Skeletal muscle tissue (tissue), 4 donors: ENCODE data around the gene NSUN6. TPM values are rescaled to one million over a fixed set of nuclear protein-coding genes. Genes with fewer than 3 reads are reported as not detected.

Experiments used
- H3K27ac ChIP-seq: one replicate; pipeline ENCODE4 v1.7.0; 2013; ENCODE audit warnings: mild to moderate bottlenecking, low read depth, low read length, inconsistent platforms
- H3K27me3 ChIP-seq, 3 donors: one replicate each; pipeline ENCODE4 v1.7.0; 2013; ENCODE audit warnings: low read length in 3 of 3; ENCODE audit not compliant: control insufficient read depth in 3 of 3, insufficient read depth in 3 of 3
- H3K36me3 ChIP-seq, 3 donors: one replicate each; pipeline ENCODE4 v1.7.0; 2013; ENCODE audit warnings: low read length in 3 of 3; ENCODE audit not compliant: control insufficient read depth in 3 of 3, insufficient read depth in 3 of 3
- H3K4me1 ChIP-seq, 3 donors: one replicate each; pipeline ENCODE4 v1.7.0; 2013; ENCODE audit warnings: low read length in 3 of 3, mild to moderate bottlenecking in 3 of 3; ENCODE audit not compliant: control insufficient read depth in 3 of 3, insufficient read depth in 3 of 3
- H3K4me3 ChIP-seq, 3 donors: one replicate each; pipeline ENCODE4 v1.7.0; 2013; ENCODE audit warnings: low read length in 3 of 3
- H3K9ac ChIP-seq, 3 donors: one replicate each; pipeline ENCODE4 v1.7.0; 2013; ENCODE audit warnings: low read length in 3 of 3, mild to moderate bottlenecking in 3 of 3, moderate library complexity in 2 of 3, low read depth in 1 of 3
- H3K9me3 ChIP-seq, 3 donors: one replicate each; pipeline ENCODE4 v1.7.0; 2013; ENCODE audit warnings: low read length in 3 of 3; ENCODE audit not compliant: control insufficient read depth in 3 of 3
- total RNA-seq: library from RNA; depleted of rRNA; stranded (reverse); fragments of >200 nt; gene quantifications from one replicate; pipeline ENCODE4 v1.2.3, GENCODE V29; 2014
- donor health status: Osteomylitis.

NSUN6 gene
- total RNA-seq, 1 donor from 2014 or later = 14.6 TPM

DNA sequence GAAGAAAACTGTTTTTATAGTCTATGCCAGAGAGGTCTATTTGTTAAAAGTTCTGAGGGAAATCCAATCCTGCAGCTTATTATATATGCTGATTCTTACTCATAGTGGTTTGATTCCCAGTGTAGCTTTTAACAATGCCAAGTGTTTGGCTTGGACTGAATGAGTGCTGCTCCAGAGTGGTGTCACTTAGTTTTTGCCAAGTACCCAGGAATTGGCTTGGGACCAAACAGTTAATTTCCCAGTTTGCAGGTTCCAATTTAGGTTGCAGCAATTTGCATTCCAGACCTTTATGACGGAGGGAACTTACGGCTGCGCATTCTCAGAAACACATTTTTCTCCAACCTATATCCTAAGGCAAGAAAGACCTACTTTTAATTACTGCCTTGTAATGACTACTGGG lies 32.4 kb downstream of the NSUN6 start:
- no peak overlapping the region for H3K27ac ChIP-seq
- peaks cover 0 to 4% (median 3%) of the 10 kb centered on the region in 3 donors for H3K36me3 ChIP-seq
- no peak overlapping the region for H3K9ac ChIP-seq
- H3K9me3 ChIP-seq = no peaks in the 10 kb centered on the region
- no peak overlapping the region for H3K4me3 ChIP-seq
- no peaks in the 10 kb centered on the region for H3K4me1 ChIP-seq
- H3K27me3 ChIP-seq = no peaks in the 10 kb centered on the region

DNA sequence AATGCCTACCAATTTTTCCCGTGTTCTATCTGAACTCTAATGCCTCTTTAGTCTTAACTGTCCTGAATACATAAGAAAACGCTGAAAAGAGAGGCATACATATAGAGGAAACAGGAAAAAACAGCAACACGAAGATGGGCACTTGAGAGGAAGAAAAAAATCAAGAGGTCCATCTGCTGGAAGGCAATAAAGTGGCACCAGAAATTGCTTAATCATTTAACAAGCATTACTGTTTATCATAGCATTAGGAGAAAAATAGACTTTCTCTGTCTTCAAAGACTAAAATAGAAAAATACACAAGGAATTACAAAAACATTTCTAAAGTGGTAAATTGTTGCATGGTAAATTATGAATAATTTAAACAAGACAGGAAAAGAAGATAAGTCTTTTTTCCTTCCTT lies 35.0 kb downstream of the NSUN6 start:
- Histone ChIP-seq H3K4me3 (no peak overlapping the region), H3K36me3 (peaks cover 5 to 9% (median 6%) of the 10 kb centered on the region in 3 donors), H3K9me3 (no peaks in the 10 kb centered on the region), H3K9ac (no peak overlapping the region), H3K27me3 (no peaks in the 10 kb centered on the region), H3K4me1 (no peaks in the 10 kb centered on the region), H3K27ac (no peak overlapping the region)

DNA sequence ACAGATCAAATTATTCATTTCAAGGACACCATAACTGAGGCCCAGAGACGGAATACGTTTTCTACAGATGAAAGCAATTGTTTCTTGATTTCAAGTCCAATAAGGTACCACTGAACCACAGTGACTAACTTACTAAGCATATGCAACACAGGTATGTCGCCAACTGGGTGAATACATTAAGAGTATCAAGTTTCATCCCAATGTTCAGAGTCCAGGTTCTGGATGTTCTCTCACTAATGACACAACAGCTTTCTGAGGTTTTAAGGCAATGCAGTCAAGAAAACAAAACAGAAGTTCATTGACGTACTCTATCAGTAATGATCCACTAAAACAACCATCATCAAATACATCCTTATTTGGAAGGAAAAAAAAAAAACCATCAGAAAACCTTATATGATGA lies 35.8 kb downstream of the NSUN6 start:
- Histone ChIP-seq H3K9me3 (no peaks in the 10 kb centered on the region), H3K4me3 (no peak overlapping the region), H3K36me3 (peaks cover 5 to 6% (median 6%) of the 10 kb centered on the region in 3 donors), H3K9ac (no peak overlapping the region), H3K27me3 (no peaks in the 10 kb centered on the region), H3K4me1 (no peaks in the 10 kb centered on the region), H3K27ac (no peak overlapping the region)

DNA sequence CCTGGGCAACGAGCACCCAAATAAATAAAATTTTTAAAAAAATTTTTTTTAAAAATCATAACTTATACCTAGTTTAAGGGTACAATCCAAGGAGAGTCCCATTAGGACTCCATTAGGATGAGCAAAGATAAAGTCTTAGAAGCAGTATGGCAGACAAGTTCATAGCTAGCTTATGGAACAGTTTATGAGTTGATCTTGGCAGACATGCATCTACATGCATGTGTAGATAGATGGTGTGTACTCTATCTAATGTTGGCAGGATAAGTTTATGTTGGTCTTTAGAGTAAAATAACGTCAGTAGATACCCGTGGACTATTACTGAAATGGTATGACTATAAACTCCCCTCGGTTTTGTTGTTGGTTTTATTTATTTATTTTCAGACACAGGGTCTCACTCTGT lies 40.2 kb downstream of the NSUN6 start:
- Histone ChIP-seq H3K27ac (no peak overlapping the region), H3K36me3 (peaks cover 5 to 9% (median 6%) of the 10 kb centered on the region in 3 donors), H3K9me3 (no peaks in the 10 kb centered on the region), H3K27me3 (no peaks in the 10 kb centered on the region), H3K9ac (no peak overlapping the region), H3K4me1 (peaks cover 0 to 5% (median 0%) of the 10 kb centered on the region in 3 donors), H3K4me3 (no peak overlapping the region)

DNA sequence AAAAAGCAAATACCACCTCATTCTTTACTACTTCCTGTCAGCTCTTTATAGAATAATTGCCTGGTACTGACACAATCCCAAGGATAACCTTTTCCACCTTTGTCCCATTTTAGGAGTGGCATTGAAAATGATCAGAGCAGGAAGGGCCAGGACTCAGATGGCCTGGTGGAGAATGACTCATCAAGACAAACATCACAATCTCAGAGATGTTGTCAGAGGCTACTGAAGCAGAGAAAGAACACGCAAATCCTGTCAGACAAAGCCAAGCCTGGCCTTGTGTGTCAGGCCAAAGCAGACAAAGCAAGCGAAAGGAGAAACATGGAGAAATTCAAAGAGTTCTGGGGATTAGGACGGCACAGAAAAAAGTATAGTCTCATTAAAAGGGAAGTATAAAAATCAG lies 40.9 kb downstream of the NSUN6 start:
- Histone ChIP-seq H3K27ac (no peak overlapping the region), H3K9ac (no peak overlapping the region), H3K9me3 (no peaks in the 10 kb centered on the region), H3K36me3 (peaks cover 5 to 9% (median 6%) of the 10 kb centered on the region in 3 donors), H3K4me1 (peaks cover 0 to 5% (median 0%) of the 10 kb centered on the region in 3 donors), H3K4me3 (no peak overlapping the region), H3K27me3 (no peaks in the 10 kb centered on the region)

DNA sequence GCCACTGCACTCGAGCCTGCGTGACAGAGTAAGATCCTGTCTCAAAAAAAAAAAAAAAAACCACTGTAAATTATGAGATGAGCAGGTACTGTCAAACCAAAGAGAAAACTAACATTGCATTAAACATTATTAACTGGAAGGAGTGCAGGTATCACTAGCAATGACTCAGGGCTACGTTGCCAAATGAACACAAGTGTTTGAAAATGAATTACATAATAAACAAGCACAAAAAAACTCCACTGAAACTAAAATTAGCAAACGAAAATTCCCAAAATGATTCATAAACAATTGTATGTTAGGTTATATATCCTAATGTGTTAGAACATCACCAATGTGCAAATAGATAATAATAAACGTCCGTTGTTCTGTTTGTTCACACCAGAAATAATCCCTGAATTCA lies 42.8 kb downstream of the NSUN6 start:
- Histone ChIP-seq H3K27ac (no peak overlapping the region), H3K4me1 (peaks cover 0 to 5% (median 0%) of the 10 kb centered on the region in 3 donors), H3K9ac (no peak overlapping the region), H3K36me3 (peaks cover 5 to 9% (median 6%) of the 10 kb centered on the region in 3 donors), H3K9me3 (no peaks in the 10 kb centered on the region), H3K4me3 (no peak overlapping the region), H3K27me3 (no peaks in the 10 kb centered on the region)

DNA sequence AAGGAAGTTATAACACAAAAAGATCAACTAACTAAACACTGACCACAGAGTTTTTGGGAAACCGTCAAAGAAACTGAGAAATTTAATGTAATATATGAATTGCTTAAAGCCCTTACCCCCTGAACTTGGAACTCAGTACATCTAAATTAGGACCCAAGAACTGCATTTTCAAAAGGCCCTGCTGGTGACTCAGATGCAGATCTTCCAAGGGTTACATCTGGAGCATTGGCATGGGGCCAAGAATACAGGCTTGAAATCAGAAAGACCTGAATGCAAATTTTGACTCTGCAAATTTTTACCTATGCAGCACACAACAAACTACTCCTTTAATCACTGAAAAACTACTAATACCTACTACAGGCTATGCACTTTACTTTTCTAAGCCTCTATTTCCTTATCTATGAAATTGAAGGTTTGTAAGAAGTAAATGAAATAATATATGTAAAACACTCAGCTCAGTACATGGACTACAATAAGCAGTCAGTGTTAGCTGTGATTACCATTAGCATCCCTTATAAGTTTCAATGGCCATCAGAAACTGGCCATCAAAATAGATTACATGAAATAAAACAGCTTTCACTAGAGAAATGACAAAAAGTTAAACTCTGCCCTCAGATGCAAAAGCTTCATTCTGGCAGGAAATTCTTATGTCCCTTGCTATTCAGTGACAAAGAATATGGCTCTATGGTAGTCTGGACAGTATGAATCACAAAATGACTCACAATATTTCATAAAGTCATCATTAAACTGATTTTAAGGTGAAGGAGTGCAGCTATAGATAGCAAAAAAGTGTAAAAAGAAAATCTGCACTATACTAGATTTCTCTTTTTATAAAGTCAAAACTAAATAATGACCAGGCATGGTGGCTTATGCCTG lies 43.6 kb downstream of the NSUN6 start:
- H3K4me3 ChIP-seq = no peak overlapping the region
- H3K27me3 ChIP-seq = no peaks in the 10 kb centered on the region
- H3K9me3 ChIP-seq = no peaks in the 10 kb centered on the region
- H3K27ac ChIP-seq = no peak overlapping the region
- peaks cover 0 to 9% (median 6%) of the 10 kb centered on the region in 3 donors for H3K36me3 ChIP-seq
- H3K9ac ChIP-seq = no peak overlapping the region
- H3K4me1 ChIP-seq = peaks cover 0 to 5% (median 0%) of the 10 kb centered on the region in 3 donors

DNA sequence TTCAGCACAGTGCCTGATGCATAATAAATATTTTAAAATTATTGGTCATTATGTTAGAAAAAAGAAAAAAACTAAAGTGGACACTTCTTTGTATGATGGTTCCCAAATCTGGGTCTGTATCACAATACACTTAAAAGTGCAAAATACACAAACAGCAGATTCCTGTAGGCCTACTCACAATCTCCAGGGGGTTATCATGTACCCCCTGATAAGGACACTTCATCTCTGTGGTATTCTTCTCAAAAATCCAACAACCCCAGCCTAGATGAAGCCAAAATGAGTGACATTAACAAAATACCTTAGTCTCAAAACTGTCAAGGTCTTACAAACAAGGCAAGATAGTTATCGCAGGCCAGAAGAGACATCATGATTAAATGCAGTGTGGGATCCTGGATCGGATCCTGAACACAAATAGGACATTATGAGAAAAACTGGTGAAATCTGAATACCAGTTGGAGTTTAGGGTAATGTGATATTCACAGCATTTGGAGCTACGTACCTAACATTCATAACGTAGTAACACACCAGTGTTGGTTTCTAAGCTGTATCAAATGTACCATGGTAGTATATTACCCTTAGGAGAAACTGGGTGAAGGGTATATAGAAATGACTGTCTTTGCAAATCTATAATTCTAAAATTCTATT lies 45.2 kb downstream of the NSUN6 start:
- Histone ChIP-seq H3K4me3 (no peak overlapping the region), H3K27ac (no peak overlapping the region), H3K36me3 (peaks cover 0 to 4% (median 0%) of the 10 kb centered on the region in 3 donors), H3K9me3 (no peaks in the 10 kb centered on the region), H3K27me3 (no peaks in the 10 kb centered on the region), H3K9ac (no peak overlapping the region), H3K4me1 (peaks cover 0 to 5% (median 0%) of the 10 kb centered on the region in 3 donors)

DNA sequence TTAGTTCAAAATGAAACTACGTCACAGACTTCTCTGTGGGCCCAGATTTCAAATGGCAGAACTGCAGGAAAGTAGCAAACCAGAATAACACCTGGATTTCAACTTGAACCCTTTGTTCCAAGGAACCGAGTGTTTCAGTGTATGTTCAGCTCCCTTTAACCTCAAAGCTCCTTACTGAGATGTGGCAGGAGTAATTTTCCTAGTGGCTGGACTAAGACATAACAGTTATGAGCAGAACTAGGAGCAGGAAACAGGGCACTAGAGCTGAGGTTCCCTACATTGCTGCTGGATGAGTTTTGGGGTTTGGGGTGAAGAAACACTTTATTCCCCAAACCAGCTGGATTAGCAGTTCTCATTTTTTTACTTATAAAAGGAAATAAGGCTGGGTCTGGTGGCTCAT lies 50.1 kb downstream of the NSUN6 start:
- Histone ChIP-seq H3K27me3 (no peaks in the 10 kb centered on the region), H3K36me3 (no peaks in the 10 kb centered on the region), H3K4me3 (no peak overlapping the region), H3K9ac (no peak overlapping the region), H3K4me1 (no peaks in the 10 kb centered on the region), H3K27ac (no peak overlapping the region), H3K9me3 (no peaks in the 10 kb centered on the region)

DNA sequence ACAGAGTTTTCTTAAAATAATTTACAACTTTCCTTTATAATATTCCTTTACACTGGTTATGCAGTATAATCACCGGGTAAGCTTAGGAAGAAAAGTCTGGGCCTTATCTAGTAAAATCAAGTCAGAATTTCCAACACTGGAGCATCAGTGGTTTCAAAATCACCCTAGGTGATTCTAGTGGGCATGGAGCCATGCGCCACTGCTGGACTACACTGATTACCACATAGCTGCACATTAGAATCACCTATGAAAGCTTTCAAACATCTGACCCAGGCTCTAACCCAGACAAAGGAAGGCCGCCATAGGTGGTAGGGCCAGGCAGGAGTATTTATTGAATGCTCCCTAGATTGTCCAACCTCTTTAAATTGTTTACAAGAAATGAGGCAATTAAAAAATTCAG lies 52.0 kb downstream of the NSUN6 start:
- Histone ChIP-seq H3K9ac (no peak overlapping the region), H3K4me3 (no peak overlapping the region), H3K36me3 (peaks cover 0 to 9% (median 7%) of the 10 kb centered on the region in 3 donors), H3K4me1 (no peaks in the 10 kb centered on the region), H3K9me3 (no peaks in the 10 kb centered on the region), H3K27ac (no peak overlapping the region), H3K27me3 (no peaks in the 10 kb centered on the region)
